NCI-H1436 (cell line): ENCODE measurements around the gene TNFAIP3.
"Not testable (repeated sequence)": the region's sequence is repeated elsewhere in the genome, so short reads cannot be mapped to it uniquely, and the experiment has no call there.

Experiments
- DNase-seq: peaks from one replicate; lab custom pipeline; 2025; lab: John Stamatoyannopoulos, UW

The TNFAIP3 gene

DNA sequence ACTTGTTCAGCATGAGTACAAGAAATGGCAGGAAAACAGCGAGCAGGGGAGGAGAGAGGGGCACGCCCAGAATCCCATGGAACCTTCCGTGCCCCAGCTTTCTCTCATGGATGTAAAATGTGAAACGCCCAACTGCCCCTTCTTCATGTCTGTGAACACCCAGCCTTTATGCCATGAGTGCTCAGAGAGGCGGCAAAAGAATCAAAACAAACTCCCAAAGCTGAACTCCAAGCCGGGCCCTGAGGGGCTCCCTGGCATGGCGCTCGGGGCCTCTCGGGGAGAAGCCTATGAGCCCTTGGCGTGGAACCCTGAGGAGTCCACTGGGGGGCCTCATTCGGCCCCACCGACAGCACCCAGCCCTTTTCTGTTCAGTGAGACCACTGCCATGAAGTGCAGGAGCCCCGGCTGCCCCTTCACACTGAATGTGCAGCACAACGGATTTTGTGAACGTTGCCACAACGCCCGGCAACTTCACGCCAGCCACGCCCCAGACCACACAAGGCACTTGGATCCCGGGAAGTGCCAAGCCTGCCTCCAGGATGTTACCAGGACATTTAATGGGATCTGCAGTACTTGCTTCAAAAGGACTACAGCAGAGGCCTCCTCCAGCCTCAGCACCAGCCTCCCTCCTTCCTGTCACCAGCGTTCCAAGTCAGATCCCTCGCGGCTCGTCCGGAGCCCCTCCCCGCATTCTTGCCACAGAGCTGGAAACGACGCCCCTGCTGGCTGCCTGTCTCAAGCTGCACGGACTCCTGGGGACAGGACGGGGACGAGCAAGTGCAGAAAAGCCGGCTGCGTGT, 11.6 kb downstream of the TNFAIP3 start:
- DNase-seq, result no peak

DNA sequence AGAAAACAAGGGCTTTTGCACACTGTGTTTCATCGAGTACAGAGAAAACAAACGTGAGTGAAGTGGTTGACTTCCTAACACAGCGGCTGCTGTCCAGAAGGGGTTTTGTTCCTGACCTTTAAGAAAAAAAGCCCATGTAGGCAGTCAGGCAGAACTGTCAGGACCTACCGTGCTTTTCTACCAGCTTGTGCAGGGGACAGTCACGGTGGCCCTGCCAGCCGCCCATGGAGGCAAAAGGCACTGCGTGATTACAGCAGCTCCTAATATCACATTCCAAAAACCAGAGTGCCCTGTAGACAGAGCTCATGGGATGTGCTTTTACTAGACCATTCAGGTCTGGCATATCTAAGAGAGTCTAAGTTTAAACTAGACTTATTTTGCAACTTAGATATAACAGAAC, 12.2 kb downstream of the TNFAIP3 start:
- DNase-seq, result no peak

DNA sequence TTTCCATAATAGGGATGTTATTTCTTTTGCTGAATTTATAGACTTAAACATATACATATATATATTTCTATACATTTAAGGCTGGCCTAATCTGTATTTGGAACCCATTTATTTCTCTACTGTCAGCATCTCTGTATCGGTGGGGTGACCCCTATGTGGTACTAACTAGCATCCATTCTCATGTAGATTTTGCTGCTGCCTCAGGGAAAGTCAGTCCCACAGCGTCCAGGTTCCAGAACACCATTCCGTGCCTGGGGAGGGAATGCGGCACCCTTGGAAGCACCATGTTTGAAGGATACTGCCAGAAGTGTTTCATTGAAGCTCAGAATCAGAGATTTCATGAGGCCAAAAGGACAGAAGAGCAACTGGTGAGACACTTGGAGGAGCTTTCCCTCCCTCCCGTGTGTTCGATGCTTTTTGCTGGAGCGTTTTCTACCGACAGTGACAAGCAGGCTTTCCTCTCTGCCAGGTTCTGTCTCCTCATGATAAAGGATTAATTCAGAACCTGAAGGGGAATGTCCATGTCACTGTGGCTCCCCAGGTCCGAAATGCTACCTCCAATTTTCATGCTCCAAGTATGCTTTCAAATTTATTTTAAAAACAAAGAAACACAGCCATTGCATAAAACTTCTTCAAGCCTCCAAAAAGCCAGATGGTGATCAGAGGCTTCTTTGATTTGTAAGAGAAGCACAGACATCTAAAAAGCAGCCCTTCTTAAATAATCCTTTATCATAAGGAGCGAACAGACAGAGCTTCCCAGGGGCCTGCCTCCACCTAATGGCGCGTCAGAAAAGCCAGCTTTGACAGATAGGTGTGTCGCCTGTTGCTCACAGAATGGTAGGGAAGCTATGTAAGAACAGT, 13.1 kb downstream of the TNFAIP3 start:
- no peak for DNase-seq

- no peak for DNase-seq
Observed at GRCh38 chr6:137880746-137881521, 13.9 kb downstream of the TNFAIP3 start.

- no peak for DNase-seq
Observed at GRCh38 chr6:137881522-137881886, 14.4 kb downstream of the TNFAIP3 start.

GRCh38 chr6:137882225-137882961, 15.3 kb downstream of the TNFAIP3 start:
- no peak for DNase-seq

DNA sequence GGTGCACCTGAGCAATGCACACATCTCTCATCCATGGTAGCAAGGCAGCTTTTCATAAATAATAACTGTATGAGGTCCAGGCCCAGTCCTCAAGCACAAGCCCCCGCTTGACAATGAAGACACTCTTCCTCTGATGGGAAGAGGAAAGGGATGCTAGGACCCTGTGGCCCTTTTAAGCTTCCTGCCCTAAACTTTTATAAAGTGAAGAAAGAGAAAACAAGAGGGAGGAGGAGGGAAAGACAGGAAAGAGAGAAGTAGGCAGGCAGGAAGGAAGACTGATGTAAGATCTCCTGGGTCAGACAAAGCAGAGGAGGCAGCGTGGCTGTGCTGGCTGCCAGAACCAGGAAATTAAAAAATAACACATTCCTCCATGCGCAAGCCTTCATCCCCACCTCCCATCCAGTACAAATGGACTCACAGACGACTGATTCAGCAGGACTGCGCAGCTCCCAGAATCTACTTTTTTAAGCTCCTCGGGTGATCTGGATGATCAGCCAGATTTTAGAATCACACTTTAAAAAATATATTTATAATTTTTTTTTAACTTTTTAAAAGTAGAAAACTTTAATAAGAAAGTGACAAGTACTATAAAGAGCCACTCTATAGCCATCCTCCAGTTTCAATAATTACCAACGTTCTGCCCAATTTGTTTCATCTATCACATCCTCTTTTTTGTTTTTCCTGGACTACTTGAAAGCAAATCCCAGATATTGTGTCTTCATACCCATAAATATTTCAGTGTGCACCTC, 16.5 kb downstream of the TNFAIP3 start:
- DNase-seq, result no peak

GRCh38 chr6:137884149-137884909, 17.3 kb downstream of the TNFAIP3 start:
- no peak for DNase-seq

- not testable (repeated sequence) for DNase-seq
Observed at GRCh38 chr6:137884910-137885229, 17.8 kb downstream of the TNFAIP3 start.

DNA sequence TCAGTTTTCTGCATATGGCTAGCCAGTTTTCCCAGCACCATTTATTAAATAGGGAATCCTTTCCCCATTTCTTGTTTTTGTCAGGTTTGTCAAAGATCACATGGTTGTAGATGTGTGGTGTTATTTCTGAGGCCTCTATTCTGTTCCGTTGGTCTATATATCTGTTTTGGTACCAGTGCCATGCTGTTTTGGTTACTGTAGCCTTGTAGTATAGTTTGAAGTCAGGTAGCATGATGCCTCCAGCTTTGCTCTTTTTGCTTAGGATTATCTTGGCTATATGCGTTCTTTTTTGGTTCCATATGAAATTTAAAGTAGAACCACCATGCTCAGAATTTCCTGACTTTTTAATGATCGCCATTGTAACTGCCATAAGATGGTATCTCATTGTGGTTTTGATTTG, 19.2 kb downstream of the TNFAIP3 start:
- not testable (repeated sequence) for DNase-seq

GRCh38 chr6:137890983-137891537, 24.0 kb downstream of the TNFAIP3 start:
- no peak for DNase-seq

DNA sequence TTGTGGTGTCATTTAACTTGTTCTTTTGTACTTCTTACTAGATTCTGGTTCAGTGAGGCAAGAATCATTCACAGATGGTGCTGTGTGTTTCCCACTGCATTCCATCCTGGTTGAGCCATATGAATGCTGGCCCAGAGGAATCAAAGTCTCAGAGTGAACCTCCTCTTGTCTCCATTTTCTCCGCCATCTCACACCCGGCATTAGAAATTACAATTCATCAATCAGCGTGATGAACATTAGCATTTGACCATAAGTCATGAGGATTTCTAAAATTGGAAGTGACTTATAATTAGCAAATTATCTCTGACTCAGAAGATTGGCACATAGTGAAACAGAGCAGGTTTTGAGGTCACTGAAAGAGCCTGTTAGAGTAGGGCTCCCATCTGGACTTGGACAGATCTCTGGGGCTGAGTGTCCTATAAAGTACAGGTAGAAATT, 25.2 kb downstream of the TNFAIP3 start:
- no peak for DNase-seq

GRCh38 chr6:137893181-137893580, 26.1 kb downstream of the TNFAIP3 start:
- no peak for DNase-seq

- no peak for DNase-seq
Observed at GRCh38 chr6:137893726-137894125, 26.7 kb downstream of the TNFAIP3 start.

DNA sequence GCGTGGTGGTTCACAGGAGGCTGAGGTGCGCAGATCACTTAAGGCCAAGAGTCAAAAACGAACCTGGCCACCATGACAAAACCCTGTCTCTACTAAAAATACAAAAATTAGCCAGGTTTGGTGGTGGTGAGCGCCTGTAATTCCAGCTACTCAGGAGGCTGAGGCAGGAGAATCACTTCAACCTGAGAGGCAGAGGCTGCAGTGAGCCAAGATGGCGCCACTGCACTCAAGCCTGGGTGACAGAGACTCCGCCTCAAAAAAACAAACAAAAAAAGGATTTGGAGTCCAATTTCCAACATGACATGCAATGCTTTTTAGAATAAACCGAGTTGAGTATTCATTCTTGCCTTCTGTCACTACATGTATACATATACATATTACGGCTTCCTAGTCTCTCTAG, 27.3 kb downstream of the TNFAIP3 start:
- not testable (repeated sequence) for DNase-seq

GRCh38 chr6:137894779-137895385, 27.8 kb downstream of the TNFAIP3 start:
- DNase-seq, result no peak

DNA sequence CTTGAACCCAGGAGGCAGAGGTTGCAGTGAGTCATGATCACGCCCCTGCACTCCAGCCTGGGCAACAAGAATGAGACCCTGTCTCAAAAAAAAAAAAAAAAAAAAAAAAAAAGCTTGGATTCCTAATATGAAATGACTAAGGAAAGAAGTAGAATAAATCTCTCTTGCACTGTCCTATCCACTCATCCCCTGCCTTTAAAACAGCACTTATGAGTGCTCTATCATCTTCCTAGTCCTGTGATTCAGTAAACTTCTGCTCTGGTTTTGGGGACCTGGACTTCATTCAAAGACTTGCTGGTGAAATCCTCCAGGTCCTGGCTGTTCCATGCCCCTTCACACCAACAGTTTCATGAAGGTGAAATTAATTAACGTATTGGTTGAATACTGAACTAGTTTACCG, 29.6 kb downstream of the TNFAIP3 start:
- DNase-seq, result no peak

- DNase-seq, result no peak
Observed at GRCh38 chr6:137900815-137901214, 33.8 kb downstream of the TNFAIP3 start.

GRCh38 chr6:137901454-137901853, 34.4 kb downstream of the TNFAIP3 start:
- no peak for DNase-seq

DNA sequence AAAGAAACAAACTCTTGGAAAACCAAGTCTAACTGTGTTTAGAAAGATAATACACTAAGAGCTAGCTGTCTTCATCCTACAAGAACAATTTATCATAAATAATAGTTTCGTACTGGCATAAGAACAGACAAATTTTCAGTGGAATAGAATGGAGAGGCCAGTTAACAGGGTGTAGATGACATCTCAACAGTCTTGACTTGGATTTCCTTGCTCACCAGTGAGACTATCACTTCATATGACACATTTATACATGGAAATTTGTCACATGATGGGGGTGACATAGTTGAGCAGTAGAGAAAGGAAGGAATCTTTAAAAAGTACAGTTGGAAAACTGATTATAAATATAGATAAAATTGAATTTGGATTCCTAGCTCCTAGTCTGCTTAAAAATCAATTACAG, 35.6 kb downstream of the TNFAIP3 start:
- no peak for DNase-seq
